Measurements from ENCODE around the gene SLC12A7. TPM values are rescaled to one million over a fixed set of nuclear protein-coding genes. Genes with fewer than 3 reads are reported as not detected.

SLC12A7 gene
- total RNA-seq, 1 donor from 2014 or later: 101 TPM

DNA sequence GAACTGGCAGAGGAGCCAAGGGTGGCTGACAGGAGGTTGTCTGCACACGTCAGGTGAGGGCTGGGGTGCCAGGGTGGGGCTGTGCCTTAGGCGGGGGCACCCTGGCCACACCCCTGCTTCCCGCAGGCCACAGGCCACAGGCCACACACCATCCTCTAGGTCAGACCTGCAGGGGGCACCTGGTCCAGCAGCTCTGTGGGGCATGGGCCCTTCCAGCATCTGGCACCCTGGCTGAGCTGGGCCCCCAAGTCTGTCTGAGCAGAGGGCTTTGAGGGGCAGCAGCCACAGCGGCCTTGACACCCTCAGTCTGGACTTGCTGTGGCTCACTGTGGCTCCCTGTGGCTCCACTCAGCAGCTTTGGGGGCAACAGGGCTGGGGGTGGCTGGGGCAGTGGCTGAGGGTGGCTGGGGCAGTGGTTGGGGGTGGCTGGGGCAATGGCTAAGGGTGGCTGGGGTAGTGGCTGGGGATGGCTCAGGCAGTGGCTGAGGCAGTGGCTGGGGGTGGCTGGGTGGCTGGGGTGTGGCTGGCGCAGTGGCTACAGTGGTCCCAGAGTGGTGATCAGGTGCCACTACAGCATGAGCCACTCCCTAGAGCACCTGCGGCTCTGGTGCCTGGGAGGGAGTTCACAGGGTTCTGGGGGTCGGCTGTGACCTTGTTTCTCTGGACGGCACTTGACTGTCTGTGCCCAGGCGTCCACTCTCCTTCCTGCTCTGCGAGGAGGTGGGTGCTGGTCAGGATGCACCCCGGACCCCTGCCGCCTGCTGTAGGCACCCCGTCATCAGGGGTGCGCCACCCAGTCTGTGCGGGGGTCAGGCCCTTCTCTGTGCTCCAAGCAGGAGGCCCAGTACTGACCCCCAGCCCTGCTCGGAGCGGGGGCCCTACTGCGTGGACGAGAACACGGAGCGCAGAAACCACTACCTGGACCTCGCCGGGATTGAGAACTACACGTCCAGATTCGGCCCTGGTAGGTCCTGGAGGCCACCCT is 76.2 kb downstream of the SLC12A7 start:
- TF ChIP-seq, protein P1, sequence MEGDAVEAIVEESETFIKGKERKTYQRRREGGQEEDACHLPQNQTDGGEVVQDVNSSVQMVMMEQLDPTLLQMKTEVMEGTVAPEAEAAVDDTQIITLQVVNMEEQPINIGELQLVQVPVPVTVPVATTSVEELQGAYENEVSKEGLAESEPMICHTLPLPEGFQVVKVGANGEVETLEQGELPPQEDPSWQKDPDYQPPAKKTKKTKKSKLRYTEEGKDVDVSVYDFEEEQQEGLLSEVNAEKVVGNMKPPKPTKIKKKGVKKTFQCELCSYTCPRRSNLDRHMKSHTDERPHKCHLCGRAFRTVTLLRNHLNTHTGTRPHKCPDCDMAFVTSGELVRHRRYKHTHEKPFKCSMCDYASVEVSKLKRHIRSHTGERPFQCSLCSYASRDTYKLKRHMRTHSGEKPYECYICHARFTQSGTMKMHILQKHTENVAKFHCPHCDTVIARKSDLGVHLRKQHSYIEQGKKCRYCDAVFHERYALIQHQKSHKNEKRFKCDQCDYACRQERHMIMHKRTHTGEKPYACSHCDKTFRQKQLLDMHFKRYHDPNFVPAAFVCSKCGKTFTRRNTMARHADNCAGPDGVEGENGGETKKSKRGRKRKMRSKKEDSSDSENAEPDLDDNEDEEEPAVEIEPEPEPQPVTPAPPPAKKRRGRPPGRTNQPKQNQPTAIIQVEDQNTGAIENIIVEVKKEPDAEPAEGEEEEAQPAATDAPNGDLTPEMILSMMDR (IDR thresholded peaks at IDR 0.05): no peak
- intact Hi-C loops (cut with DNase I): no loop called here
- Histone ChIP-seq H3K4me3 (no peak overlapping the region), H3K4me1 (no peaks in the 10 kb centered on the region), H3K36me3 (no peaks in the 10 kb centered on the region), H3K9me3 (no peaks in the 10 kb centered on the region), H3K27ac (no peak overlapping the region), H3K27me3 (no peaks in the 10 kb centered on the region)
- no peak for DNase-seq (ENCODE audit: low spot score in 2 of 2)

DNA sequence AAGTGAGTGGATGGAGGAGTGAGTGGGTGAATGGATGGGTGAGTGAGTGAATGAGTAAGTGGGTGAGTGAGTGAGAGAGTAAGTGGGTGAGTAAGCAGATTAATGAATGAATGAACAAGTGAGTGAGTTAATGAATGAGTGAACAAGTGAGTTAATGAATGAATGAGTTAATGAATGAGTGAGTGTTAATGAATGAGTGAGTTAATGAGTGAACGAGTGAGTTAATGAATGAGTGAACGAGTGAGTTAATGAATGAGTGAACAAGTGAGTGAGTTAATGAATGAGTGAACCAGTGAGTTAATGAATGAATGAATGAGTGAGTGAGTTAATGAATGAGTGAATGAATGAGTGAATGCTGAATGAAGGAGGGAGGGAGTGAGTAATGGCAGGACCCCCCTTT is 76.9 kb downstream of the SLC12A7 start:
- Histone ChIP-seq H3K36me3 (no peaks in the 10 kb centered on the region), H3K9me3 (no peaks in the 10 kb centered on the region), H3K4me1 (no peaks in the 10 kb centered on the region), H3K27ac (no peak overlapping the region), H3K27me3 (no peaks in the 10 kb centered on the region), H3K4me3 (no peak overlapping the region)
- DNase-seq (ENCODE audit: low spot score in 2 of 2): no peak
- intact Hi-C loops (cut with DNase I): no loop called here
- TF ChIP-seq, protein P1 (IDR thresholded peaks at IDR 0.05): no peak

DNA sequence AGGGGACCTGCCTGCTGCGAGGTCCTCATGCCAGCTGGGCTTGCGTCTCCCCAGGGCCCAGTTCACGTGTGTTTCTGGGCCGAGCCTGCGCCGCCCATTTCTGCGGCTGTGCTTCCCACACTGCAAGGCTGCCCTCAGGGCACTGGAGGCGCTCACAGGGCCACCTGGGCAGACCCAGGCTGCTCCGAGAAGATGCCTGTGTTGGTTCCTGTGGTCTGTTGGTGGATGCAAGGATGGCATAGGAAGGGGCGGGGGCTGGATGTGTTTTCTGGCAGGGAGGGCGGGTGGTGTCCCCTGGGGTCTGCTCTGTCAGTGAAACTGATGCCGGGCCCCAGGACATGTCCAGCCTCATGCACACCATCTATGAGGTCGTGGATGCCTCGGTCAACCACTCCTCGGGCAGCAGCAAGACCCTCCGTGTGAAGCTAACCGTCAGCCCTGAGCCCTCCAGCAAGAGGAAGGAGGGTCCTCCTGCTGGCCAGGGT is 77.4 kb downstream of the SLC12A7 start:
- Histone ChIP-seq H3K27me3 (no peaks in the 10 kb centered on the region), H3K9me3 (no peaks in the 10 kb centered on the region), H3K4me1 (no peaks in the 10 kb centered on the region), H3K4me3 (no peak overlapping the region), H3K27ac (no peak overlapping the region), H3K36me3 (no peaks in the 10 kb centered on the region)
- no peak for DNase-seq (ENCODE audit: low spot score in 2 of 2)
- intact Hi-C loops (cut with DNase I): no loop called here
- TF ChIP-seq, protein P1 (IDR thresholded peaks at IDR 0.05): no peak

DNA sequence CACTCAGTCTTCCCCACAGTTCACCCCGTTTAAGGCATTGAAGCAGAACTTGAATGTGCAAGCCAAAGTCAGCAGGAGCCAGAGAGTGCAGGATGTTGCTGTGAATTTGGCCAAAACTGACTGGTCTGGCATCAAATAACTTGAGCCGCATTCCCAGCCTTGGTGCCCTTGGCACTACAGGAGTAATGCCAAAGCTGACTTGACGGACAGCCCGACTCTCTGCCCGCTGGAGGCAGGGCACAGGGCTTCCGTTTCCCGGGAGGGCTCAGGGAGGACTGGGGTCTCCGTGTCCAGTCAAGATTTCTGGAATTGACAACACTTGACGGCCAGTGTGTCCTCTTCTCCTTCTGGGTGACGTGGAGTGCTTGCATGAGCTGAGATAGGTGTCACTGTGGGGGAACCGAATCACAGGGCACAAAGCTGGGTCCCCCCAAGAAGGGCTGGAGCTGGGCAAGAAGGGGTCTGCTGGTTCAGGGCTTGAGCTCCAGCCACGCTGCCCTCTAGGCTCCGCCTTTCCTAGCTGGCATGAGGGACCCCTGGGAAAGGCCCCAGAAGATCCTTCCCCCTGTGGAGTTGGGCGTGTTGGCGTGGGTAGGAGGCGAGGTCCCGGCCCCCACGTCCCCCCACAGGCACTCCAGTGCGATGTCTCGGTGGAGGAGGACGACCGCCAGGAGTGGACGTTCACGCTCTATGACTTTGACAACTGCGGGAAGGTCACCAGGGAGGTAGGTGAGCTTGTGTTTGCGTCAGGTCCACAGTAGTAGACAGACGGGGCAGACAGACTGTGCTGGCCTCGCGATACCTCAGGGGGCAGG is 78.0 kb downstream of the SLC12A7 start:
- no peak for DNase-seq (ENCODE audit: low spot score in 2 of 2)
- TF ChIP-seq, protein P1 (IDR thresholded peaks at IDR 0.05): no peak
- H3K27ac ChIP-seq: no peak overlapping the region
- no peaks in the 10 kb centered on the region for H3K4me1 ChIP-seq
- no peaks in the 10 kb centered on the region for H3K36me3 ChIP-seq
- H3K4me3 ChIP-seq: no peak overlapping the region
- H3K27me3 ChIP-seq: no peaks in the 10 kb centered on the region
- no peaks in the 10 kb centered on the region for H3K9me3 ChIP-seq
- intact Hi-C loops (cut with DNase I): no loop called here

DNA sequence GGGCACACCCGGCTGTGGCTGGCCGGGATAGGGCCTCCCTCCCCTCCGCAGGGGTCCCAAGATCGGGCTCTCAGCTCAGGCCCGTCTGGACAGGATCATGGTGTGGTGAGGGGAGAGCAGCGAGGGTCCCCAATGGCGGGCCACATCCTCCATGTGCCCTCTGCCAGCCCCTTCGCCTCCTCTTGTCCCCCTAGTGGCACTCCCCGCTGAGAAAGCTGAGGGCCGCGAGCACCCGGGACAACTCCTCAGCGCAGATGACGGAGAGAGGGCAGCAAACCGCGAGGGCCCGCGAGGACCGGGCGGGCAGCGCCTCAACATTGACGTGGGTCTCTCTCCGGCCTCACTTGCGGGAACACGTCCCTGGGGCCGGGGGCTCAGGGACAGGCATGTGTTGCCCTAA is 78.7 kb downstream of the SLC12A7 start:
- Histone ChIP-seq H3K9me3 (no peaks in the 10 kb centered on the region), H3K36me3 (no peaks in the 10 kb centered on the region), H3K27ac (no peak overlapping the region), H3K4me3 (no peak overlapping the region), H3K27me3 (no peaks in the 10 kb centered on the region), H3K4me1 (no peaks in the 10 kb centered on the region)
- no peak for DNase-seq (ENCODE audit: low spot score in 2 of 2)
- intact Hi-C loops (cut with DNase I): no loop called here
- TF ChIP-seq, protein P1 (IDR thresholded peaks at IDR 0.05): no peak

Measured in ascending aorta (tissue), 2 donors.